NCI-H345 treated with DMSO at 0.1 percent for 48 hours (cell line): ENCODE results near the gene ADM.
A peak's percentile ranks its signal among the peaks of the same experiment; 100 is the strongest.

ENCODE experiments used
- DNase-seq: peaks from one replicate; lab custom pipeline; 2025; ENCODE audit not compliant: unreplicated experiment; lab: John Stamatoyannopoulos, UW

Gene ADM

DNA sequence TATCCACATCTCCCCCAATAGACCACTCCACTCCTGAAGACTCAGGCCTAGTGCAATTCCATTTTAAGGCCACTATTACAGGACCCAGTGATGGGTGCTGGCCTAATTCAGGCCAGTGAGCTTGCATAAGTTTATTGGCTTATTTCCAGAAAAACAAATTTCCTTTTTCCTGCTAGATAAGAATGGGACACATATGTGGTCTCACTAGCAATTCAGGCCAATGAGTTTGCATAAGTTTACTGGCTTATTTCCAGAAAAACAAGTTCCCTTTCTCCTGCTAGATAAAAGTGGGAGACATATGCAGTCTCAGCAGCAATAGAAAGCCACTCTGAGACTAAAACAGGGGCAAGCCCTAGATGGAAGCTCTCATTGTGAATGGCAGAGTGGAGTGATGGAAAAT is 22.4 kb downstream of the ADM start:
- no peak for DNase-seq

GRCh38 chr11:10328314-10329098 is 23.6 kb downstream of the ADM start:
- DNase-seq: no peak

- no peak for DNase-seq
These were observed 24.5 kb downstream of the ADM start for GRCh38 chr11:10329356-10329755.

DNA sequence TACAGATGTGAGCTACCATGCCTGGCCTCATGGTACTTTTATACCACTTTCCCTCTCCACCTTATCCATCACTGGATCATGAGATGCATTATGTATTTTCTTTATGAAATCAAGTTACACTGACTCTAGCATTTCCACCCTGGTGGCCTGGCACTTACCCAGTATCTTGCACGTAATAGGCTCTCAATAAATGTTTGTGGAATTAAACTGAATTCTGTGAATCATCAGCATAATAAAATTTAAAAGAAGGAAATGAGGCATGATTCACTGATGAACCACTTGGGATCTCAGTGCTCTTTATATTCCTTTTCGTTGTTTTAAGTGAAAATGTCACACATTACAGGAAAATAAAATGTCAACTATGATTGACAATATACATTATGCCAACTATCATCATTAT is 25.1 kb downstream of the ADM start:
- no peak for DNase-seq

- no peak for DNase-seq
These were observed 26.8 kb downstream of the ADM start for GRCh38 chr11:10331548-10332289.

DNA sequence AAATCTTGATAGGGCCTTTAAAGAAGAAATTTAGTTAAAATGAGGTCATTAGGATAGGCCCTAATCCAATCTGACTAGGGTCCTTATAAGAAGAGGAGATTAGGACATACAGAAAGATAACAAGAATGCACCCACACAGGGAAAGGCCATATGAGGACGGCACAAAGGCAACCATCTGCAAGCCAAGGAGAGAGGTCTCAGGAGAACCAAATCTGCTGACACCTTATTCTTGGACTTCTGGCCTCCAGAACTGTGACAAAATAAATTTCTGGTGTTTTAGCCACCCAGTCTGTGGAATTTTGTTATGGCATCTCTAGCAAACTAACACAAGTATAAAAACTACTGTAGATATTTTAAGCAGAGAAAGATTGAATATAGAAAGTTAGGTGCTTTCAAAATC is 28.6 kb downstream of the ADM start:
- no peak for DNase-seq

DNA sequence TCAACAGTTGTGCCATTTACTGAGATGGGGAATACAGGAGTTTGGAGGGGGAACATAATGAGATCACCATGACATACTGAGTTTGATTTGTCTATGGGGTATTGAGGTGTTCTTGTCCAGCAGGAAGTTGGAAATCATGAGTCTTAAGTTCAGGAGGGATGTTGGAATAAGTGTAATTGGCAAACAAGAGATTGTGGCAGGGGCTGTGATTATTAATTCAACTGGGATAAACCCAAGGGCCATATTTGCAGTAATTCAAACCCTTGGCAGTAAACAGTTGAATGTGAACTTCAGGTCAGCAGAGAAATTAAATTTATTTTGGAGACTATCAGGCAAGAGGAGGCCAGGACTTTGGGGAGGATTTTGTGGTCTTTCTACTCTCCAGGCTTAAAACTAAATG is 33.4 kb downstream of the ADM start:
- DNase-seq: no peak

GRCh38 chr11:10348650-10349280 is 43.9 kb downstream of the ADM start:
- no peak for DNase-seq

GRCh38 chr11:10349281-10349665 is 44.4 kb downstream of the ADM start:
- DNase-seq: no peak

GRCh38 chr11:10349806-10350205 is 44.9 kb downstream of the ADM start:
- DNase-seq: no peak

- no peak for DNase-seq
These were observed 45.5 kb downstream of the ADM start for GRCh38 chr11:10350334-10350733.

- DNase-seq: no peak
These were observed 46.5 kb downstream of the ADM start for GRCh38 chr11:10351435-10351764.

- peak; percentile 87 for DNase-seq
These were observed 47.1 kb downstream of the ADM start for GRCh38 chr11:10351765-10352641.

- no peak for DNase-seq
These were observed 48.2 kb downstream of the ADM start for GRCh38 chr11:10352921-10353550.

DNA sequence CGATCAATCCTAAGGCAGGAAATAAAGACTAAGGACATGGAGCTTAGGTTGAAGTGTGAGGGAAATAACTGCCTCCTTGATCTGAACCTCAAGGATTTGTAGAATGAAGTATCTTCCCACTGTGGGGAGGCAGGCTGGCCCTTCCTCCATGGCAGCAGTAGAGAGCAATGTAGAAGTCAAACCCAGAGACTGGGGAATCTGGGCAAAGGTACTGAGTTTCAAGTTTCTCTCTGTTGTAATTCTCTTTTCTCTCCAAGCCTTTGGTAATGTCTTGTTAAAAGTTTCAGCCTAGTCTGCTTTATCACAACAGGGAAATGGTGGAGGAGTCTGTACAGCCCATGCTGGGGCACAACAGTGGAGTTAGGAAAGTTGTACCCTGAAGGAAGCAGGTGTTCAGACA is 49.5 kb downstream of the ADM start:
- DNase-seq: no peak

DNA sequence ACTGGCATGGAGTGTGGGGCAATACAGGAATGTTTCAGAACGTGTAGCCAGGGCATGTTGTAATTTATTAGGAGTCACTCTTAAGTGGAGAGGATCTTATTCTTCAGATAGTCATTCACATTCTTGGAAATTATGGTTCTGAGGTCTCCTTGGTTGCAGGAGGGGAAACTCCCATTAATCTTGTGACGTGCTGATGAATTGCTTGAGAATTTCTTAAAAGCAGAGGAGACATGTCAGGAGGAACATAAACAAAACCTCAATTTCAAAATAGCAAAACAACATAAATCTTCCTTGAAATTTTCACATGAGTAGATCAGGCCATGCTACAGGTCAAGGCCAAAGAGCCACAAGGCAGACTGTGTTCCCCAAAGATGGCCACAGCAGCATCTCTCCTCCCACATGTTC is 50.4 kb downstream of the ADM start:
- no peak for DNase-seq

- DNase-seq: no peak
These were observed 51.3 kb downstream of the ADM start for GRCh38 chr11:10356161-10356560.
